H9 (cell line): Measurements from ENCODE around the gene SH3BP1. TPM values are rescaled to one million over a fixed set of nuclear protein-coding genes. Genes with fewer than 3 reads are reported as not detected.

Experiments used
- DNase-seq: peaks from one replicate; pipeline ENCODE4 v3.0.0-alpha.2; 2017
- H2AFZ ChIP-seq: one replicate; pipeline ENCODE4 v1.6.1; 2013; ENCODE audit warnings: mild to moderate bottlenecking, low read length, control low read depth, moderate library complexity
- H2AK5ac ChIP-seq: 2 replicates; pipeline ENCODE4 v1.6.1; 2013; ENCODE audit warnings: low read length, control low read depth, mixed read lengths; ENCODE audit not compliant: insufficient read length
- H2BK120ac ChIP-seq: one replicate; pipeline ENCODE4 v1.6.1; 2013; ENCODE audit warnings: low read depth, mild to moderate bottlenecking, low read length, control low read depth, inconsistent platforms; ENCODE audit not compliant: poor library complexity, severe bottlenecking
- H2BK12ac ChIP-seq: 2 replicates; pipeline ENCODE4 v1.6.1; 2013; ENCODE audit warnings: low read length, control low read depth, mixed read lengths, low read depth; ENCODE audit not compliant: insufficient read length
- H2BK15ac ChIP-seq: 2 replicates; pipeline ENCODE4 v1.6.1; 2013; ENCODE audit warnings: low read depth, low read length, control low read depth
- H2BK20ac ChIP-seq: one replicate; pipeline ENCODE4 v1.6.1; 2013; ENCODE audit warnings: low read depth, mild to moderate bottlenecking, low read length, control low read depth, inconsistent platforms; ENCODE audit not compliant: poor library complexity, severe bottlenecking
- H2BK5ac ChIP-seq: 2 replicates; pipeline ENCODE4 v1.6.1; 2013; ENCODE audit warnings: low read length, control low read depth, mixed read lengths; ENCODE audit not compliant: insufficient read length
- H3K14ac ChIP-seq: 2 replicates; pipeline ENCODE4 v1.6.1; 2013; ENCODE audit warnings: low read length, control low read depth; ENCODE audit not compliant: insufficient read depth
- H3K18ac ChIP-seq: 2 replicates; pipeline ENCODE4 v1.6.1; 2013; ENCODE audit warnings: low read depth, mild to moderate bottlenecking, mixed read lengths, low read length, control low read depth; ENCODE audit not compliant: insufficient read length
- H3K23ac ChIP-seq: 2 replicates; pipeline ENCODE4 v1.6.1; 2013; ENCODE audit warnings: low read length, control low read depth, mixed read lengths, low read depth; ENCODE audit not compliant: insufficient read length
- H3K23me2 ChIP-seq: 2 replicates; pipeline ENCODE4 v1.6.1; 2013; ENCODE audit warnings: low read depth, mild to moderate bottlenecking, mixed read lengths, low read length, control low read depth; ENCODE audit not compliant: insufficient read length, poor library complexity, severe bottlenecking
- H3K27ac ChIP-seq: 2 replicates; pipeline ENCODE4 v1.5.1; 2013; ENCODE audit warnings: low read length, control low read depth, mixed read lengths, low read depth; ENCODE audit not compliant: insufficient read length
- H3K27me3 ChIP-seq: 2 replicates; pipeline ENCODE4 v1.6.1; 2013; ENCODE audit warnings: low read length, control low read depth, inconsistent platforms; ENCODE audit not compliant: insufficient read depth
- H3K4ac ChIP-seq: 2 replicates; pipeline ENCODE4 v1.6.1; 2013; ENCODE audit warnings: low read depth, mild to moderate bottlenecking, control low read depth, inconsistent platforms, low read length, moderate library complexity
- H3K4me1 ChIP-seq: 2 replicates; pipeline ENCODE4 v1.6.1; 2013; ENCODE audit warnings: low read length, control low read depth, inconsistent platforms; ENCODE audit not compliant: insufficient read depth
- H3K4me2 ChIP-seq: 2 replicates; pipeline ENCODE4 v1.6.1; 2013; ENCODE audit warnings: low read length, control low read depth, mixed read lengths; ENCODE audit not compliant: insufficient read length, insufficient read depth
- H3K56ac ChIP-seq: 2 replicates; pipeline ENCODE4 v1.6.1; 2013; ENCODE audit warnings: low read depth, mild to moderate bottlenecking, mixed read lengths, low read length, control low read depth; ENCODE audit not compliant: insufficient read length
- H3K79me1 ChIP-seq: 2 replicates; pipeline ENCODE4 v1.6.1; 2013; ENCODE audit warnings: low read depth, mild to moderate bottlenecking, moderate library complexity, low read length, control low read depth, inconsistent platforms; ENCODE audit not compliant: insufficient read depth, poor library complexity, severe bottlenecking
- H3K79me2 ChIP-seq: 2 replicates; pipeline ENCODE4 v1.6.1; 2013; ENCODE audit warnings: low read length, control low read depth, inconsistent platforms; ENCODE audit not compliant: insufficient read depth
- H3K9ac ChIP-seq: 2 replicates; pipeline ENCODE4 v1.6.1; 2013; ENCODE audit warnings: low read length, control low read depth, mixed read lengths; ENCODE audit not compliant: insufficient read length; ENCODE audit errors: extremely low read depth
- H3K9me3 ChIP-seq: one replicate; pipeline ENCODE4 v1.6.1; 2013; ENCODE audit warnings: low read depth, low read length, inconsistent platforms; ENCODE audit not compliant: control insufficient read depth
- H3T11ph ChIP-seq: one replicate; pipeline ENCODE4 v1.6.1; 2013; ENCODE audit warnings: mild to moderate bottlenecking, low read length, control low read depth, inconsistent platforms
- H4K20me1 ChIP-seq: one replicate; pipeline ENCODE4 v1.6.1; 2013; ENCODE audit not compliant: control insufficient read depth, insufficient read length, insufficient read depth
- H4K5ac ChIP-seq: 2 replicates; pipeline ENCODE4 v1.6.1; 2013; ENCODE audit warnings: low read depth, mild to moderate bottlenecking, mixed read lengths, low read length, control low read depth; ENCODE audit not compliant: insufficient read length
- H4K8ac ChIP-seq: replicated peaks from 2 replicates; pipeline ENCODE4 v1.6.1; 2013; ENCODE audit warnings: low read length, control low read depth, mixed read lengths, low read depth; ENCODE audit not compliant: insufficient read length
- H4K91ac ChIP-seq: 2 replicates; pipeline ENCODE4 v1.6.1; 2013; ENCODE audit warnings: low read depth, mild to moderate bottlenecking, moderate library complexity, mixed read lengths, low read length, control low read depth; ENCODE audit not compliant: insufficient read length
- H3K27ac Mint-ChIP-seq, 3 experiments: 2 replicates in 2 of 3; 3 replicates in 1 of 3; pipeline ENCODE4 v1.8.0; 2020 to 2021; ENCODE audit warnings: mixed read lengths in 3 of 3, mild to moderate bottlenecking in 1 of 3, moderate library complexity in 1 of 3
- H3K27me3 Mint-ChIP-seq: 2 replicates; pipeline ENCODE4 v1.8.0; 2021; ENCODE audit warnings: low read depth, mild to moderate bottlenecking, moderate library complexity, mixed read lengths
- H3K36me3 Mint-ChIP-seq, 3 experiments: 2 replicates in 2 of 3; 3 replicates in 1 of 3; pipeline ENCODE4 v1.8.0; 2020 to 2021; ENCODE audit warnings: low read depth in 3 of 3, mixed read lengths in 3 of 3; ENCODE audit not compliant: insufficient read depth in 1 of 3
- H3K4me1 Mint-ChIP-seq, 2 experiments: 2 replicates each; pipeline ENCODE4 v1.8.0; 2020; ENCODE audit warnings: mixed read lengths in 2 of 2
- H3K4me3 Mint-ChIP-seq, 2 experiments: 2 replicates in 1 of 2; 3 replicates in 1 of 2; pipeline ENCODE4 v1.8.0; 2020 to 2021; ENCODE audit warnings: mild to moderate bottlenecking in 2 of 2, mixed read lengths in 2 of 2, moderate library complexity in 1 of 2
- H3K9me3 Mint-ChIP-seq, 2 experiments: 2 replicates in 1 of 2; 3 replicates in 1 of 2; pipeline ENCODE4 v1.8.0; 2020; ENCODE audit warnings: mild to moderate bottlenecking in 2 of 2, mixed read lengths in 2 of 2, moderate library complexity in 1 of 2
- CTCF ChIP-seq: fragments of 200-600 bp; sonication (generic); conservative IDR thresholded peaks from 3 replicates; pipeline ENCODE4 v1.8.0; 2021; ENCODE audit warnings: antibody characterized with exemption, mild to moderate bottlenecking
- WGBS: extraction: QIAGEN DNeasy Blood & Tissue Kit; methylation state at CpG from one replicate; pipeline ENCODE4 v1.1.7; 2013; ENCODE audit warnings: missing lambda C conversion rate, low lambda C conversion rate, mixed read lengths; ENCODE audit not compliant: insufficient read length; ENCODE audit errors: extremely low coverage; 5-methylcytosine and 5-hydroxymethylcytosine counted together
- total RNA-seq: library from RNA; stranded (reverse); gene quantifications from 2 replicates; pipeline ENCODE4 v1.2.1, GENCODE V29; 2021

SH3BP1 gene
- total RNA-seq, 1 experiment from 2014 or later = 33.6 TPM

DNA sequence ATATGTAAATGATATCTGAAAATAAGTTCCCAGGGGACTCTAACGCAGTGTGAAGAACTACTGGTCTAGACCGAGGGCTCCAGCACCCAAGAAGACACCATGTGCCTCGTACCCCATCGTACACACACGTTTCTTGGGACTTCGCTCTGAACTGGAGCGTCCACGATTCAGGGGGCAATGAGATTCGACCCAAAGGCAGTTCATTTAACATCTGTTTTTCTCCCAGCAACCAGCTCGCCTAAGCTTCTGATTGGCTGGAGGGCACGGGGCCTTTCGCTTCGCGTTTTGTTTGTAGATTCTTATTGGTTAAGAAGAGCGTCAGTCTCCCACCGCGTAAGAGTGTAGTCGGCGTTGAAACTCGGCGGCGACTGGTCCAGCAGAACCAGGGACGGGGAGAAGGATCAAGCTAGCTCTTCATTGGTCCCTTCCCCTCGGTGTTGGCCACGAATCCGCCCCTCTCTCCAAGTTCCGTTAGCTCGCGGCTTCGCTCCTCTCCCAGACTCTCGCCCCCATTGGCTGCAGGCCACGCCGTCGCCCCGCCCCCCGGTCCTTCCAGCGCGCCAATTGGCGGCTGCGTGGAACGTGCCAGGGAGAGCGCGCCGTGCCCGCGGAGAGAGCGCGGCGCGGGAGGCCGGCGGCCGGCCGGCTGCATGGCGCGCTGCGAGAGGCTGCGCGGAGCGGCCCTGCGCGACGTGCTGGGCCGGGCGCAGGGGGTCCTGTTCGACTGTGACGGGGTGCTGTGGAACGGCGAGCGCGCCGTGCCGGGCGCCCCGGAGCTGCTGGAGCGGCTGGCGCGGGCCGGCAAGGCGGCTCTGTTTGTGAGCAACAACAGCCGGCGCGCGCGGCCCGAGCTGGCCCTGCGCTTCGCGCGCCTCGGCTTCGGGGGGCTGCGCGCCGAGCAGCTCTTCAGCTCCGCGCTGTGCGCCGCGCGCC lies 18.9 kb downstream of the SH3BP1 start, which contains the start of gene PDXP:
PDXP (plus strand) TSS at position 591 of the 933 bp plus-strand sequence; CDS start at position 651, 60 bp downstream.
- Histone ChIP-seq H3K79me2 (peaks cover 22% of the 10 kb centered on the region; the same call in 1 of the 2 replicates), H4K20me1 (no peaks in the 10 kb centered on the region), H3K4ac (no peak within 1 kb of the TSS), H3K4me1 (peaks cover 2% of the 10 kb centered on the region; the same call in 1 of the 2 replicates), H3K14ac (peak within 1 kb of the TSS; percentile 79), H3T11ph (no peak within 1 kb of the TSS), H3K9ac (peak within 1 kb of the TSS; percentile 53), H2BK15ac (no peak within 1 kb of the TSS), H2AK5ac (no peak within 1 kb of the TSS), H2BK20ac (no peak within 1 kb of the TSS), H3K56ac (no peak within 1 kb of the TSS), H4K8ac (no peak within 1 kb of the TSS), H2BK5ac (no peak within 1 kb of the TSS), H3K23me2 (peaks cover 7% of the 10 kb centered on the region), H4K5ac (no peak within 1 kb of the TSS), H3K18ac (no peak within 1 kb of the TSS), H3K27ac (peak within 1 kb of the TSS; percentile 2), H3K9me3 (no peaks in the 10 kb centered on the region), H2BK120ac (no peak within 1 kb of the TSS), H3K27me3 (no peaks in the 10 kb centered on the region), H2BK12ac (no peak within 1 kb of the TSS), H3K79me1 (peaks cover 8% of the 10 kb centered on the region), H3K23ac (no peak within 1 kb of the TSS), H2AFZ (peak within 1 kb of the TSS; percentile 89), H3K4me2 (peak within 1 kb of the TSS; percentile 95), H4K91ac (no peak within 1 kb of the TSS)
- Mint-ChIP-seq H3K4me1 (peaks cover 22 to 23% of the 10 kb centered on the region in 2 experiments), H3K27me3 (no peaks in the 10 kb centered on the region), H3K4me3 (peak within 1 kb of the TSS; percentile 88 to 91), H3K9me3 (no peaks in the 10 kb centered on the region; a peak in 1 of 5 replicates), H3K27ac (peak within 1 kb of the TSS in 2 of 3 experiments; percentile 70 to 97; a peak in 5 of 7 replicates), H3K36me3 (peaks cover 0 to 20% (median 18%) of the 10 kb centered on the region in 3 experiments; a peak in 6 of 7 replicates)
- no CpG with 5 or more reads among the region's 101 CpGs for WGBS
- peak; percentile 99 for DNase-seq
- no peak for TF ChIP-seq CTCF
